Neural progenitor cell (in vitro differentiated cells): Measurements from ENCODE around the gene SNX9.

ENCODE experiments used
- CTCF ChIP-seq: fragments of 200-600 bp; sonication (generic); IDR thresholded peaks from 2 replicates; pipeline ENCODE4 v1.5.1; 2017; ENCODE audit warnings: antibody characterized with exemption, mild to moderate bottlenecking
- EZH2 ChIP-seq: fragments of 200-600 bp; sonication (generic); IDR thresholded peaks from 2 replicates; pipeline ENCODE4 v1.6.1; 2017; ENCODE audit warnings: antibody characterized with exemption, mild to moderate bottlenecking, moderate library complexity
- EZH2phosphoT487 ChIP-seq: fragments of 200-600 bp; sonication (generic); IDR thresholded peaks from 2 replicates; pipeline ENCODE4 v1.6.1; 2017; ENCODE audit warnings: antibody characterized with exemption

- TF ChIP-seq EZH2phosphoT487 (no peak), CTCF (no peak), EZH2 (no peak)
Measured at GRCh38 chr6:157785636-157786035, 37.4 kb upstream of the SNX9 start.
